HL-60/S4 treated with phorbol 12-myristate 13-acetate at 8.2 ng/mL for 4 days and 3 days (cell line): ENCODE data around the gene WWOX.
"Not testable (repeated sequence)": the region's sequence is repeated elsewhere in the genome, so short reads cannot be mapped to it uniquely, and the experiment has no call there.

ENCODE experiments used
- in situ Hi-C: fragments of 300-500 bp; cut with MboI; formaldehyde crosslinking; loops from 2 replicates; pipeline ENCODE4 v1.15.0; 2022; ENCODE audit warnings: low sequenced_read_pairs

WWOX gene

DNA sequence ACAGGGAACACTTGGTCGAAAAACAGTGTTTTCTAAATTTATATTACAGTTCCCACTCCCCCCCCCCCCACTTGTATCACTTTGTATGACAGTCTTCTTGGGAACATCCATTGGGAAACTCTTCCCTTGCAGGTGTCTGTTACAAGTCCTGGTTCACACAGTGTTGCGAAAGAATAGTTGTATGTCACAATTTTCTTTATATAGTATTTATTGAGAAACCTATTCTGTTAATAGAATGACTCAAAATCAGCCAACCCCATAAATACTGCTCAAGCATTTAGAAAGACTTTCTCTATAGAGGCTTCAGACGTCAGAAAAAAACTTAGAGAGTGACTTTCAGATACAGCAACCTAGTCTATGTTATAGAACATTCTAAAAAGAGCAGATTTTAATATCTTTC lies 414.4 kb downstream of the WWOX start:
- in situ Hi-C loops = no loop called here

DNA sequence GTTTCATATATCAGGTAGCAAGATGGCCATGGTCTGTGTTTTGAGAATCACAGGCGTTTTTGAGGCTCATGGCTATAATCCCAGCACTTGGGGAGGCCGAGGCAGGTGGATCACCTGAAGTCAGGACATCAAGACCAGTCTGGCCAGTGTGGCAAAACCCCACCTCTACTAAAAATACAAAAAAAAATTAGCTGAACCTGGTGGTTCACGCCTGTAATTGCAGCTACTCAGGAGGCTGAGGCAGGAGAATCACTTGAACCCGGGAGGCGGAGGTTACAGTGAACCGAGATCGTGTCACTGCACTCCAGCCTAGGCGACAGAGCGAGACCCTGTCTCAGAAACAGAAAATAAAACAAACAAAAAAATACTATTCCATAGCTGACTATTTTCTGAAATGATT lies 415.4 kb downstream of the WWOX start:
- in situ Hi-C loops = not testable (repeated sequence)

- in situ Hi-C loops = no loop called here
Observed at GRCh38 chr16:78515421-78515820, 416.0 kb downstream of the WWOX start.

DNA sequence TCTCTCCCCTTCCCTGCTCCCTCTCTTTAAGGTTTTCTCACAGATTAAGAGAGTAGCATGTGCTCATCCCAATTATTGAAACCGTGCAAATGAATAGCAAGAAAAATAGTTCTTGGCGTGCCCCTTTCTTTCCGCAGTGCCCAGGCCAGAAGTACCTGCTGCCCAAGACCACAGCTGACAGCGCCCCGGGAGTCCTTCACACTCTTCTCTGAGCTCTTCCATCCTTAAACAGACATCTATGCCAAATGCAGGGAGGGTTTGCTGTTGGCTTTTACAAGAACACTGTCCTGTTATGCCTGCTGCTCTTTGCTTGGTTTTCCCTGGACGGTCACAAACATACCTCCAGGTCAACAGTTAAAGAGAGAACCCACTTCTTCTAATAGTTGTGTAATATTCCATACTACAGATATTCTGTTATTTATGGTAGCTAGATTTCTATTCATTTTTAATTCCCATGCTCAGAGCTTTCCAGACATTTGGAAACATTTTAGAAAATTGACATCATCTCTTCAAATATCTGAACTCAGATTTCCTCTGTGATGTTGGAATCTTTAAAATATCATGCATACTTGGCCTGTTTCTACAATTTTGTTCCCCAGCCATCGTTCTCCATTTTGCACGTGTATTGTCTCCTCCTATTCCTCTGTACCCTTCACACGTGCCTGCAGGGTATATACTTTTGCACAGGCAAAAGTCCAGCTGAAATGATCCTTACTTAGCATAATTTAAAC lies 416.7 kb downstream of the WWOX start:
- in situ Hi-C loops = no loop called here

- in situ Hi-C loops = no loop called here
Observed at GRCh38 chr16:78519896-78520295, 420.4 kb downstream of the WWOX start.

DNA sequence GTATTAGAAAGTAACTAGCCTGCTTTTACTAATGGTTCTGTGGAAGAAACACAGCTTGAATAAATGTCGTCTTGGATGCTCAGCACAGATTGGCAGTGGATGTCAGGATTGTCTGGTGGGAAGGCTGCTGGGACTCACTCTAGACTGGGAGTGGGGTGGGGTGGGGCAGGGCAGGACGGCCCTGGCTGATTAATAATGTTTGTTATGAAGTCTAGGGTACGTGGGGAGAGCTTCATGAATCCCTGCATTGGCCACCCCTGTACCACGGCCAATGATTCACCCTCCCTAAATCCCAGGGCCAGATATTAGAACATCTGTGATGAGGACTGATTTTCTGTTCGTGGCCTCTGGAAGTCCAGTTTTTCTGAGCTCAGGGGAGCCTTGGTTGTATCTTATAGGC lies 421.0 kb downstream of the WWOX start:
- in situ Hi-C loops = no loop called here

- in situ Hi-C loops = no loop called here
Observed at GRCh38 chr16:78522327-78522726, 422.9 kb downstream of the WWOX start.

DNA sequence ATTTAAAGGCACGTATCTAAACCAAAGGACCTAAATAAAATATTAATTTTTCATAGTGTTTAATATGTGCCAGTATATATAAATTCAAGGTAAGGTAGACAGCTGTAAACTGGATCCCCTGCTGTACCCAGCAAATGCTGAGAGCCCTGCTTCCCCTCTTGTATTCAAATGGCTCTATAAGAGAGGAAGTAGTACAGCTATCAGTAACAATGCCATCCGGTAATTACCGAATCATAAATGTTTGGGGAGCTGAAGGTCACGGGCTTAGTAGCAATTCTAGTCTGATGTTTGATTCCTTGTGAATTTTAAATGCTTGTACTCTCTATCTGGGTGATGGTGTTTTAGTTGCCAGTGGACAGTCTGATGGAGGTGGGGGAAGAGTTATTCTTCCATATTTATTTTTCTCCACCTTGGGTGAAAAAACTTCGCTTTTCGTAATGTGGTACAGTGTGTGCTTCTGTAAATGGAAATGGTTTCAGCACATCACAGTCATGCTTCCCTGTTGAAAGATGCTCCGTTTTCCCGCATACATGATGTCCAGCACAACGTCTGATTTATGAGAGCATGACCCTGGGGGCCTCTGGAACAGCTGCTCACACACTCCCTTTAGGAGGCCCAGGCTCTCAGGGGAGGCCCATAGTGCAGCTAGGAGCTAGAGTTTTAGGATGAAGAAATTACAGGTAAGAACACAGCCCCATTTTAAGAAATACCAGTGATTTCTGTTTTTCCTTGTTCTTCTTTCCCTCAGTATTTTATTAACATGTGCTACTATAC lies 423.9 kb downstream of the WWOX start:
- in situ Hi-C loops = no loop called here

GRCh38 chr16:78524066-78524595 lies 424.7 kb downstream of the WWOX start:
- in situ Hi-C loops = no loop called here

DNA sequence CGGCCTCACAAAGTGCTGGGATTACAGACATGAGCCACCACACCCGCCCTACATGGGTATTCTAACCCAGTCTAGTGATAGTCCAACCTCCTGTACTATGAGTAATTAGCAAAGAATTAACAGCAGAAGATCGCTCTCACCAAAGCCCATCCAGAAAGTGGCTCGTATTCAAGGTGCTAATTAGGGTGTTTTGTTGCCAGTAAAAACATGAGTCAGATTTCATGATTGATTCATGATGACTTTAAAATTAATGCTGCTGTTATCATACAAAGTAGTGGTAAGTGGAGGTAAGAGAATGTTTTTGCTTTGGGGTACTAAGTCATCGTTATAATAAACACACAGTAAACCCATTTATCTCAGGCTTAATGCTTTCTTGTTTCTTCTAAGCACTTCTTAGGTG lies 428.8 kb downstream of the WWOX start:
- in situ Hi-C loops = no loop called here

DNA sequence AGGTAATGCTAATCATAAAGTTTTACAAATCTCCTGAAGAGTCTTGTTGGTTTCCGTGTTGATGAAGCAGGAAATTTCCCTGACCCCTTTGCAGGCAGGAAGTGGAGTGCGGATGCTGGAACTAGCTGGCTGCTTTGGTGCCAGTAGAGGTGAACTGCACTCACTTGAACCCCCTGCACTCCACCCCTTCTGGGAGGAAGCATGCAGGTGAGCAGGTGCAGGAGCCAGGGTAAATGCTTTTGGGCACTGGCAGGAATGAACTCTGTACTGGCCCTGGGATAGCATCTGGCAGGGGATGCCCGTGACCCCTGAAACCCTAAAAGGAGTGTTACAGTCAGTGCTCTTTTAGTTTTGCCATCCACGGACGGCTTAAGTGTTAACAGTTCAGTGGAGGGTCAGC lies 430.4 kb downstream of the WWOX start:
- in situ Hi-C loops = no loop called here

GRCh38 chr16:78530283-78530682 lies 430.8 kb downstream of the WWOX start:
- in situ Hi-C loops = no loop called here

DNA sequence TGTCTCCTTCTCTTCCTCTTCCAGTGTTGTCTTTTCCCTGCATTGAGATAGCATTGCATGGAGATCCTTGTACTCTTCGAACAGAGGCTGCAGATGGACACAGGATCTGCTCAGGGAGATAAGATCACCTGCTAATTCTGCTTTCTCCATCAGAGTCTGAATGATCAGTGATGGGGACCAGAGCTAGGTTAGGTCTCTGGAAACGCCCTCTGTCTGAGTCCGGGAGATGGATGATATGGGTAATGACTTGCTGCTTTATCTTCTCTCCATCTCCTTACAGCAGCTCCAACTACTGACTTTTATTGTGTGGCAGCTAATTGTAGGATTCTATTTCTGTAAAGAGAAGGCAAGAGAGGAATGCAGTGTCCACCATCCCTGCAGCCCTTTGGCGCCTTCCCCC lies 435.6 kb downstream of the WWOX start:
- in situ Hi-C loops = no loop called here

DNA sequence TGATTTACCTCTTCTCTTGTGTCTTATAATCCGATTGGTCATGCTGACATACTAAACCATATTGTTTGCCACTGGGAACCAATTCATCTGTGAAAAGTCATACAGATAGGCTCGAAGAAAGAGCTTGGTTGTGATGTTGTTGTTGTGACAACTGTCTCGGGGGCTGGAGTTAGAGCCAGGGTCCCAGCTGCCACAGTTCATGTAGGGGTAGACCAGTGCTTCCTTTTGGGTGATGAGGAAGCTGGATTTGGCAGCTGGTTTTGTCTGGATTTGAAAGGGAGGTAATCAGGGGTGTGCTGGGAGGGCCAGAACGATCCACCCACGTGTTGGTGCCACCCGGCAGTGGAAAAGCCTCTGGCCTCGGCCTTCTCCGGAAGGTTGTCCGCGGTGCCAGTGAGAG lies 438.1 kb downstream of the WWOX start:
- in situ Hi-C loops = no loop called here

DNA sequence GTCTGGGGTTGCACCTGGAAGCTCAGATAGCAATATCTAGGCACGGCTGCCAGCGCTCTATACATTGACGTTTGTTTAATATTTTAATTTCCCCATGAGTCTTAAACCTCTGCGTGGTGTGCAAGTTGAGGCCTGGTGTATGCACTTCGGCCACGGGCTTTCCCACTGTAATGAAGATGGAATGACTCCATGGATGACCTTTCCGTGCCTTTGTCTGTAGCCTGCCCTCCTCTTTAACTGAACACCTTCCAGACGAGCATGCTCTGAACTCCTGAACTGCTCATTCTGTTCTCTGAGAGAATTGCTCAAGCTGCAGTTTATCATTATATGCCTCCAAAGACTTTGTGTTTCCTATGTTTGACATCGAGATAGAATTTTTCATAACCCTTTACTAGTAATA lies 438.8 kb downstream of the WWOX start:
- in situ Hi-C loops = no loop called here

- in situ Hi-C loops = no loop called here
Observed at GRCh38 chr16:78538919-78539318, 439.5 kb downstream of the WWOX start.

DNA sequence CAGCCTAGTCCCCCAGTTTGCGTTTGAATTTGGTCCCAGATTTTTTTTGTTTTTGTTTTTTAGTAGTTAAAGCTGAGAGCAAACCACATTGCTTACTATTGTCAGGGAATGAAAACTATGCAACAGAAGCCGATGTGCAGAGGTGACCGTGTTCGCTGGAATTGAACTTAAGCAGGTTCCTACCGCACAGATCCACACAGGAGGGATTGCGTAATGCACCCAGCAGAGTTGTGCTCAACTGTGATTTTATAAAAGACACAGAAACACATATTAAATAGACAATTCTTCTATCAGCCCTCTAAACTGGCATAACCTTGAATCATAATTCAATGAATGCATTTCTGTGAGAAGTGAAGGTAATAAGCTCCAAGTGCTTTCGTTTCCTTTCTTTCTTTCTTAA lies 443.0 kb downstream of the WWOX start:
- in situ Hi-C loops = no loop called here

GRCh38 chr16:78543023-78543422 lies 443.6 kb downstream of the WWOX start:
- in situ Hi-C loops = no loop called here

DNA sequence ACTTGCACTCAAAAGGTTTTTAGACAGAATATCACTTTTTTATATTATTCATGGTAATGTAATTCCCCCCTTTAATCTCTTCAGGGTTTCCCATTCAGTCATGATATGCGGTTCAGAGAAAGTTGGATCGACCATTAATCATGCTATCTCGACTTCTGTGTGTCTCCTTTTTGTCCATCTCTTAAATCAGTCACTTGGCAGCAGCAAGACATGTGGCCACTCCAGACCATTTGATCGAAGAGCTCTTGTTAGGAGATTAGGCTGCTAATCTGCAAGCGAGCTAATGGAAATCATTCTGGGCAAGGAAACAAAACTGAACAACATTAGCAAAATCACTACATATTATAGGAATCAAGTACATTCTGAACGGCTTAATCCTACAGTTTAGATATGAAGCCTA lies 449.9 kb downstream of the WWOX start:
- in situ Hi-C loops = no loop called here

DNA sequence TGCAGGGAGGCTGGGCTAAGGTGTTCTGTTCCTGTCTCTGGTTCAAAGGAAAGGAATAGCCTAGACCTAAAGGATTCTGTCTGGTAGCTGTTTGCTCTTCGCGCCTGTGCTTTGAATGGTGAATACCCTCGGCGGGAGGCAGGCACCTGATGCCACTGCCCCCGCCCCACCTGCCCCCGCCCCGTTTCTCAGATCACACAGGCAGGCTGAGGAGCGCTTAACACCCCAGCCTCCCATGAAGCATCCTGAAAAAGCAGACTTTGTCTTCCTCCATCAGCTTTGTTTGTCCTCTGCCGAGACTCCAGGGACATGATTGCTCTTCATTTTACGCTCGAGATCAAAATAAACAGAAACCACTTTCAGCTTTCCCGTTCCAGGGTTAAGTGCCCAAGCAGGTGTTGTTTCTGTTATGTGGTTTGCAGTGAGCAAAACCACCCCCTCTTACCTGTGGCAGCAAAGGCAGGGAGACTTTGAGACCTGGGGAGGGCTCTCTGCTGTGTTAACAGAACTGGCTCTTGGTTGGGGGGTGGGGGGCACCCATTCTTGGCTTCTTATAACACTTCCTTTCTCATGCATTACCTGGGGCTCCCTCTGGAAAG lies 452.1 kb downstream of the WWOX start:
- in situ Hi-C loops = no loop called here

DNA sequence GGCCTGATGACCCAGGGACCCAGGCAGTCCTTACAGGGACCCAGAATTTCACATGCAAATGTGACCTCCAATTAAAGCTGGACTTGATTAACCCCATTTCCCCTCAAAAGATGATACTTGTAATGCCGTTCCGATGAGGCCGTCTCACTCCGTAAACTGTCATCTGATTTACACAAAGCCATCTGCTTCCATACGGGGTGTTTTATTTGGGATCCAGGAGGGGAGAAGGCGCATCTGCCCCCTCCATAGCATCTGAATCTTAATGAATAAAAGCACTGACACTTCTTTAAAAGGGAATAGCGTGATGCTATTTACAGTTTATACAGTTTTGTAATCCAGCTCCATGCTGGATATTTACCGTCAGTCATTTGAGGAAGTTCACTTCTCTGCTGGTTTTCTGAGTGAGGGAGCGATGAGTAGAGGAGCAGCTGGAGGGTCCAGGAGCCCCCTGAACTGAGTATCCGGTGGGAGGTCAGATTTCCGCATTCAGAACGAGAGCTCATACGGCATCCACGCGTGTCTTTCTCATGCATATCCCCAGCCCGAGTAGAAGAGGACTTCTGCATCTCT lies 452.7 kb downstream of the WWOX start:
- in situ Hi-C loops = no loop called here

GRCh38 chr16:78552716-78553115 lies 453.3 kb downstream of the WWOX start:
- in situ Hi-C loops = no loop called here
